Esophagus squamous epithelium (tissue), 4 donors: ENCODE results near the gene AMN.

Source experiments
- POLR2A ChIP-seq, 4 donors: fragments of 450-650 bp; IDR thresholded peaks; one replicate each; pipeline ENCODE4 v1.6.1; 2017; ENCODE audit warnings: antibody characterized with exemption in 4 of 4, mild to moderate bottlenecking in 4 of 4, moderate library complexity in 3 of 4
- TF ChIP-seq, protein P1 (sequence below), 6 experiments: fragments of 450-650 bp in 4 of 6; fragments of 200-600 bp in 2 of 6; sonication (generic) in 2 of 6; IDR thresholded peaks; one replicate each; pipeline ENCODE4 v1.5.1; 2016 to 2019; ENCODE audit warnings: antibody characterized with exemption in 6 of 6, mild to moderate bottlenecking in 4 of 6, moderate library complexity in 4 of 6

GRCh38 chr14:102923925-102924486 lies 1.5 kb downstream of the AMN start:
- TF ChIP-seq, protein P1, sequence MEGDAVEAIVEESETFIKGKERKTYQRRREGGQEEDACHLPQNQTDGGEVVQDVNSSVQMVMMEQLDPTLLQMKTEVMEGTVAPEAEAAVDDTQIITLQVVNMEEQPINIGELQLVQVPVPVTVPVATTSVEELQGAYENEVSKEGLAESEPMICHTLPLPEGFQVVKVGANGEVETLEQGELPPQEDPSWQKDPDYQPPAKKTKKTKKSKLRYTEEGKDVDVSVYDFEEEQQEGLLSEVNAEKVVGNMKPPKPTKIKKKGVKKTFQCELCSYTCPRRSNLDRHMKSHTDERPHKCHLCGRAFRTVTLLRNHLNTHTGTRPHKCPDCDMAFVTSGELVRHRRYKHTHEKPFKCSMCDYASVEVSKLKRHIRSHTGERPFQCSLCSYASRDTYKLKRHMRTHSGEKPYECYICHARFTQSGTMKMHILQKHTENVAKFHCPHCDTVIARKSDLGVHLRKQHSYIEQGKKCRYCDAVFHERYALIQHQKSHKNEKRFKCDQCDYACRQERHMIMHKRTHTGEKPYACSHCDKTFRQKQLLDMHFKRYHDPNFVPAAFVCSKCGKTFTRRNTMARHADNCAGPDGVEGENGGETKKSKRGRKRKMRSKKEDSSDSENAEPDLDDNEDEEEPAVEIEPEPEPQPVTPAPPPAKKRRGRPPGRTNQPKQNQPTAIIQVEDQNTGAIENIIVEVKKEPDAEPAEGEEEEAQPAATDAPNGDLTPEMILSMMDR (IDR thresholded peaks at IDR 0.05), result no peak
- TF ChIP-seq POLR2A (IDR thresholded peaks at IDR 0.05), result no peak
